22Rv1 (cell line): ENCODE results near the gene SMIM44.

Experiments used
- H3K27ac ChIP-seq: fragments of 450-650 bp; 2 replicates; pipeline ENCODE4 v1.5.1; 2017
- ZFX ChIP-seq: fragments of 450-650 bp; IDR thresholded peaks from 2 replicates; pipeline ENCODE4 v1.6.1; 2017; ENCODE audit warnings: antibody characterized with exemption, borderline replicate concordance
- TF ChIP-seq, protein P1 (sequence below): fragments of 450-650 bp; IDR thresholded peaks from 2 replicates; pipeline ENCODE4 v1.5.1; 2017; ENCODE audit warnings: mild to moderate bottlenecking

Gene SMIM44

DNA sequence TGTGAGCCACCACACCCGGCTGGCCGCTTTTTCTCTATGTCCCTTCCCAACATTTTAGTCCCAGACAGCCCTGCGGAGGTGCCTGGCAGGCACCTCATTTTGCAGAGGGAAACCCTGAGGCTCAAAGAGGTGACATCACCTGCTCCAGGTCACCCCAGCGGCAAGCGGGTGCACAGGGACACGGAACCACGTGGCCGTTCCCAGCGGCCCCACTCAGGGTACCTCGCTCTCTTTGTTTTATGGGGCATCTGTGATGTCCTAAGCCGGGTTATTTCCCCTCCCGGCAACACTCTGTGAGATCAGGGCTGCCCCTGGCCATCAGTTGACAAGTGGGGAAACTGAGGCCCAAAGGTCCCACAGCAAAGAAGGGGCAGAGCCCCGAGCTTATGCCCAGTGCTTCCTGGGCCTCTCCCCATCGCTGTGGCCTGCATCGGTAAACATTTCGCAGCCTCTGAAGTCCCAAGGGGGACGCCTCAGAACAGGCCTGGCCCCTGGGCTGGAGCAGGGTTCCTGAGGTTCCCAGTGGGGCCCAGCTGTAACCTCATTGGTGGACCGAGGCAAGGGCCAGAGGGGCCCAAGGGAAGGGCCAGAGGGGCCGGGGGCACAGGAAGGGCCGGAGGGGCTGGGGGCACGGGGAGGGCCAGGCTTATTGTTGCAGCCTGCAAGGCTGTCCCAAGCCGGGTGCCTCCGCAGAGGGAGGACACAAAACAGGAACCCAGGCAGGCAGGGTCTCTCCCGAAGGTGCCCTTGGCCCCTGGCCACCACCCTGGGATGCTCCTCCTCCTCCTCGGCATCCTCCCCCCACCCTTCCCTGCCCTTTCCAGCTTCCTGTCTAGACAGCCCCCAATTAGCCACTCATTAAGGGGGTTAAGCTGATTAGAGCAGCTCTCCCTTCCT is 41.9 kb downstream of the SMIM44 start:
- no peak overlapping the region for H3K27ac ChIP-seq

DNA sequence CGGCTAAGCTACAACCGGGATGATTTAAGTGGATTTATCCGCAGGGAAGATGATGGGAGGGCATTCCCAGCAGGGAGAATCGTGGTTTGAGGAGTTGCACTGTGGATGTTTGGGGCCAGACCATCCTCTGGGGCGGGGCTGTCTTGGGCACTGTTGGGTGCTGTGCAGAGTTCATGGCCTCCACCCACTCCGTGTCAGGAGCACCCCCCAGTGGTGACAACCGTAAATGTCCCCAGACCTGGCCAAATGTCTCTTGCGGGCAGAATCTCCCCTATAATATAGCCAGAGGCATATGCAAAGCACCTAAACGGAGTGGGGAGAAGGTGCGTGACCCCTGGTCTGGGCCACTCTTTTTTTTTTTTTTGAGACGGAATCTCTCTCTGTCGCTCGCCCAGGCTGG is 43.2 kb downstream of the SMIM44 start:
- no peak overlapping the region for H3K27ac ChIP-seq
- no peak for TF ChIP-seq ZFX
- TF ChIP-seq, protein P1, sequence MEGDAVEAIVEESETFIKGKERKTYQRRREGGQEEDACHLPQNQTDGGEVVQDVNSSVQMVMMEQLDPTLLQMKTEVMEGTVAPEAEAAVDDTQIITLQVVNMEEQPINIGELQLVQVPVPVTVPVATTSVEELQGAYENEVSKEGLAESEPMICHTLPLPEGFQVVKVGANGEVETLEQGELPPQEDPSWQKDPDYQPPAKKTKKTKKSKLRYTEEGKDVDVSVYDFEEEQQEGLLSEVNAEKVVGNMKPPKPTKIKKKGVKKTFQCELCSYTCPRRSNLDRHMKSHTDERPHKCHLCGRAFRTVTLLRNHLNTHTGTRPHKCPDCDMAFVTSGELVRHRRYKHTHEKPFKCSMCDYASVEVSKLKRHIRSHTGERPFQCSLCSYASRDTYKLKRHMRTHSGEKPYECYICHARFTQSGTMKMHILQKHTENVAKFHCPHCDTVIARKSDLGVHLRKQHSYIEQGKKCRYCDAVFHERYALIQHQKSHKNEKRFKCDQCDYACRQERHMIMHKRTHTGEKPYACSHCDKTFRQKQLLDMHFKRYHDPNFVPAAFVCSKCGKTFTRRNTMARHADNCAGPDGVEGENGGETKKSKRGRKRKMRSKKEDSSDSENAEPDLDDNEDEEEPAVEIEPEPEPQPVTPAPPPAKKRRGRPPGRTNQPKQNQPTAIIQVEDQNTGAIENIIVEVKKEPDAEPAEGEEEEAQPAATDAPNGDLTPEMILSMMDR: peak; percentile 67

More for the DNA sequence above, 41.9 kb downstream of the SMIM44 start:
- TF ChIP-seq ZFX: no peak
- TF ChIP-seq, protein P1: no peak

DNA sequence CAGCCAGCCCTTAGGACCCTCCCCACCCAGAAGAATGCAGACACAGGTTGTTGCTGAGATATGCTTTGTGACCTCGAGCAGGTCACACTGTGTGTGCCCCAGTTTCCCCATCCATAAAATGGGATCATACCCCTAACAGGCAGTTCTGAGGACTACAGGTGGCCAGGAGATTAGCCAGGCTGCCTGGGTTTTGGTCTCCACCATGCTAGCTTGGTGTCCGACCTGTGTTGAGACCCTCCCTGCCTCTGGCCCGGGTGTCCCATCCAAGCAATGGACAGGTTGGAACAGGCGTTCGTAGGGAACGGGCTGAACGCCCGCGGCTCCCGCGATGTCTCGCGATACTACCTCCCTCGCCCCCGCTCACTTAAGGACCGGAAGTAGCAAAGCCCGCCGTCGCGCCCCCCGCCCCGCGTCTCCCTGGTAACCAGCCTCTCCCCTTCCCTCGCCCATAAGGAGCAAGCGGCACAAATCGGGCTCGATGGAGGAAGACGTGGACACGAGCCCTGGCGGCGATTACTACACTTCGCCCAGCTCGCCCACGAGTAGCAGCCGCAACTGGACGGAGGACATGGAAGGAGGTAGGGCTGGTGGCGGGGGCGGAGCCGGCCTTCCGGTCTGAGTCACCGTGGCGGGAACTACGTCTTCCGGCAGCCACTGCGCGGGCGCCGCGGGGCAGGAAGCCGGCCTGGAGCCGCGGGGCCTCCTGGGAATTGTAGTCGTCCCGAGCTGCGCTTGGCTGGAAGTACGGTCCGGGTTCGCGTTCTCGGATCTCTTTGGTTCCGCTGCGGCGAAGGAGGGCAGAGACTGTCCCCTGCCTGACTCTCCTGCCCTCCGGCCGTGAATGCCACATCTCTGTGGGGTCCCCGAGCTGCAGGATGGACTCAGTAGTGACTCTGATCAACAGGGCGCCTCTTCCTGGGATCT is 48.3 kb downstream of the SMIM44 start:
- TF ChIP-seq, protein P1: no peak
- TF ChIP-seq ZFX: no peak
- H3K27ac ChIP-seq: peak overlapping the region; percentile 78

DNA sequence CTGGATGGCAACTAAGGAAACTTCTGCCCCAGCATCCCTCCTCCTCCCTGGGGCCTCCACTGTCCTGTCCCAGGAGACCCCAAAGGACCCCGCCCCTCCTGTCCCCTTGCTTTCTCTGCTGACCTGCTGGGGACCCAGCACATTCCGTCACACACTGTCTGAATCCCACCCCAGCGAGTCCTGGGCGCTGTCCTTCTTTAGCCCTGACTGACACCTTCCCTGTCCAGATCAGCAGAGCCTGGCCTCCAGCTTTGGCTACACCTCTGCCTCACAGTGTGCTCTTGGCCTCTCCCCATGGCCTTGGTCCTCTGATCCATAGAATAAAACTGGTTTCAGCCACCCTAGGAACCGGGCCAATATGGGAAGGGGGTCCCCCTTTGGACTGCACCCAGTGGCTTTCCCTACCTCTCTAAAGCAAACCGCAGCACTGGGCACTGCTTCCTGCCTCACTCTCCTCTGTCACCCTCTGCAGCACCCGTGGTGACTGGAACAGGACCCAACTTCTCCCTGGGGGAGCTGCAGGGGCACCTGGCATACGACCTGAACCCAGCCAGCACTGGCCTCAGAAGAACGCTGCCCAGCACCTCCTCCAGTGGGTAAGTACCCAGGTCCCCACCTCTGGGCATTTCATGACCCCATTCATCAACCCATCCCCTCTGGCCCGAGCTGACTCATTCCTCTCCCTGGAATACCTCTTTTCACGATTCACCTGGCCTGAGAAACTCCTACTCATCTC is 49.3 kb downstream of the SMIM44 start:
- H3K27ac ChIP-seq: peak overlapping the region; percentile 78
- no peak for TF ChIP-seq ZFX
- TF ChIP-seq, protein P1: no peak

DNA sequence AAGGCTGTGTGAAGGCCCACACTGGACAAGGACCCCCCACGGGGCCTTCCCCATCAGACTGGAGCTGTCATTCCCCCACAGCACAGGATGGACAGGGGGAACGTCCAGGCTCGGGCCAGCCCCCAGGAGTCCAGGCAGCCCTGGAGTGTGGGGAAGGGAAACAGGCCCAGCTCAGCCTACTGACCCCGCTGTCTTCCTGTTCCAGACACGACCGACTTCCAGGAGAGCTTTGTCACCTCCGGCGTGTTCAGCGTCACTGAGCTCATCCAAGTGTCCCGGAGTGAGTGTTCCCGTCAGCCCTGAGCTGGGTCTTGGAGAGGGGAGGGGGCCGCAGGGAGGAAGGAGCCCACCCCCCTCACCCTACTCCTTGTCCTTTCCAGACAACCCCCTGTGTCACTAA is 49.9 kb downstream of the SMIM44 start:
- H3K27ac ChIP-seq: no peak overlapping the region
- no peak for TF ChIP-seq ZFX
- TF ChIP-seq, protein P1: no peak
